NCI-H187 (cell line): ENCODE data around the gene MTA2.
A peak's percentile ranks its signal among the peaks of the same experiment; 100 is the strongest.
"Not testable (repeated sequence)": the region's sequence is repeated elsewhere in the genome, so short reads cannot be mapped to it uniquely, and the experiment has no call there.

Experiments
- DNase-seq, 2 experiments: peaks; one replicate each; lab custom pipeline; 2025; lab: John Stamatoyannopoulos, UW

MTA2 gene

GRCh38 chr11:62601372-62602140 lies at the start of gene MTA2:
Gene MTA2 (minus strand): TSS chr11:62601865. CDS start chr11:62601450, 415 bp downstream.
- DNase-seq: peak; percentile 97 to 98

- not testable (repeated sequence) for DNase-seq
Observed at GRCh38 chr11:62650283-62650682, 48.6 kb upstream of the MTA2 start.

- no peak for DNase-seq
Observed at GRCh38 chr11:62649486-62649885, 47.8 kb upstream of the MTA2 start.

- no peak for DNase-seq
Observed at GRCh38 chr11:62648967-62649364, 47.3 kb upstream of the MTA2 start.

- no peak for DNase-seq
Observed at GRCh38 chr11:62648185-62648966, 46.7 kb upstream of the MTA2 start.

- no peak for DNase-seq
Observed at GRCh38 chr11:62647609-62648005, 45.9 kb upstream of the MTA2 start.

- no peak for DNase-seq
Observed at GRCh38 chr11:62646825-62647608, 45.4 kb upstream of the MTA2 start.

- DNase-seq: peak; percentile 94 to 97
Observed at GRCh38 chr11:62645946-62646824, 44.5 kb upstream of the MTA2 start, which contains the start of gene GANAB. Gene GANAB (minus strand): TSS chr11:62646613. CDS start chr11:62646599, 14 bp downstream.

- no peak for DNase-seq
Observed at GRCh38 chr11:62645671-62645945, 43.9 kb upstream of the MTA2 start.

GRCh38 chr11:62644220-62644619 lies 42.6 kb upstream of the MTA2 start:
- DNase-seq: no peak

GRCh38 chr11:62632492-62632891 lies 30.8 kb upstream of the MTA2 start:
- no peak for DNase-seq

- DNase-seq: no peak
Observed at GRCh38 chr11:62627713-62628112, 26.0 kb upstream of the MTA2 start.

GRCh38 chr11:62622476-62623089 lies 20.9 kb upstream of the MTA2 start:
- DNase-seq: no peak

- peak; percentile 94 to 95 for DNase-seq
Observed at GRCh38 chr11:62621567-62622470, 20.2 kb upstream of the MTA2 start, which contains the start of gene B3GAT3. Gene B3GAT3 (minus strand): TSS chr11:62621986. CDS start chr11:62621947, 39 bp downstream.

GRCh38 chr11:62621027-62621566 lies 19.4 kb upstream of the MTA2 start:
- no peak for DNase-seq

- not testable (repeated sequence) for DNase-seq
Observed at GRCh38 chr11:62616957-62617356, 15.3 kb upstream of the MTA2 start.

- DNase-seq: no peak
Observed at GRCh38 chr11:62615521-62615920, 13.9 kb upstream of the MTA2 start.

- DNase-seq: no peak
Observed at GRCh38 chr11:62614275-62614674, 12.6 kb upstream of the MTA2 start.

- DNase-seq: no peak
Observed at GRCh38 chr11:62613291-62613778, 11.7 kb upstream of the MTA2 start.
